NCI-H2227 (cell line): Measurements from ENCODE around the gene INAFM2.

Source experiments
- DNase-seq: peaks from one replicate; lab custom pipeline; 2025; ENCODE audit not compliant: unreplicated experiment; lab: John Stamatoyannopoulos, UW

Gene INAFM2

DNA sequence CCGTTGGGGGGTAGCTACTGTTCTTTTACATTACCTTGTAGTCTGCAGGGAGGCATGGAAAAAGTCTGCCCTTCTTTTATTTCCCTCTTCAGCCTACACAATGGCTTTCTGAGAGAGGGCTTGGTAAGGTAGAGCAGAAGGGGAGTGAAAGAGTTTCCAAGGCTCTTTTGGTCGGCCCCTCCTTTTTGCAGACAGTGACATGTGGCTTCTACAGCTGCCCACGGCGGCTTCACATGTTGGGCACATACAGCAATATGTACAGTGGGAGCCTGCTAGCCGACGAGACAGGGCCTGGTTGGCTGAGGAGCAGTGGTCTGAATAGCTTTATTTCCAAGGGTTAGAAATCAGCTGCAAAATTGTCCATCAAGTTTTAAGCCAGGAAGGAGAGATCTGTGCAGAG lies 4.0 kb downstream of the INAFM2 start:
- no peak for DNase-seq

GRCh38 chr15:40328176-40328575 lies 4.7 kb downstream of the INAFM2 start:
- DNase-seq: no peak

DNA sequence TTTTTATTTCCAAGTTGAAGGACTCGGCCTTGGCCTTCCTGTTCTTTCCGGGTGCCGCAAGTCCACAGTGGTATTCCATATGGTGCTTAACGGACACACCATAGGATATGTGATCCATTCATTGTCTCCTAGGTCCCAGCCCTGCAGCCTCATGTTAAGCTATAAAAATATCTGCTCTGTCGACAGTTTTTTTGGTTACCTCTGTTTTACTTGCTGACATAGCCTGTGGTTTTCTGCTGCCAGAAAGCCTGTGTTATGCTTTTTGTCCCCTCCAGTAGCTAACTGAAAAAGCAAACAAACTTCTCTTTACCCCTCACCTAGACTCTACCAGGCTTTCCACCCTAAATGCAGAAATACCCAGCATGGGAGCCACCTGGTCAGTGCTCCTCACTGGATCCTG lies 5.3 kb downstream of the INAFM2 start:
- no peak for DNase-seq

GRCh38 chr15:40329804-40330203 lies 6.3 kb downstream of the INAFM2 start:
- DNase-seq: no peak

- DNase-seq: peak; percentile 22
Measured at GRCh38 chr15:40330368-40330836, 6.9 kb downstream of the INAFM2 start.

GRCh38 chr15:40331026-40331425 lies 7.5 kb downstream of the INAFM2 start:
- DNase-seq: no peak

DNA sequence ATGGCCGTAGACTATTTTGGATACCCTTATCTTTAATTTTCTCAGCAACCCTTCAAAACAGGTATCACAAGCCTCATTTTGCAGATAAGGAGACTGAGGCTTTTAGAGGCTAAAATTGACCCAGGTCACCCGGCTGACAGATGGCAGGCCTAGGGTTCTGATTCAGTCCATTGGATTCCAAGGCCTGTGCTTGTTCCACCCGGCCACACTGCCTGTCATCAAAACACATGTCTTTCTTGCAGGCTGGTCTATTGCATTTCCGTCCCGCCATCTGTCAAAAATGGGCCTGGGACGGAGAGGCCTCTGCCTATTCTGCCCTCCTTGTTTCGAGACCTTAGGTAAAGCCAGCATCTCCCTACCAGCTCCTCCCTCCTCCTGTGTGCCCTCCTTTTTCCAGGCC lies 8.1 kb downstream of the INAFM2 start:
- DNase-seq: no peak

- DNase-seq: no peak
Measured at GRCh38 chr15:40332113-40332781, 8.8 kb downstream of the INAFM2 start.

DNA sequence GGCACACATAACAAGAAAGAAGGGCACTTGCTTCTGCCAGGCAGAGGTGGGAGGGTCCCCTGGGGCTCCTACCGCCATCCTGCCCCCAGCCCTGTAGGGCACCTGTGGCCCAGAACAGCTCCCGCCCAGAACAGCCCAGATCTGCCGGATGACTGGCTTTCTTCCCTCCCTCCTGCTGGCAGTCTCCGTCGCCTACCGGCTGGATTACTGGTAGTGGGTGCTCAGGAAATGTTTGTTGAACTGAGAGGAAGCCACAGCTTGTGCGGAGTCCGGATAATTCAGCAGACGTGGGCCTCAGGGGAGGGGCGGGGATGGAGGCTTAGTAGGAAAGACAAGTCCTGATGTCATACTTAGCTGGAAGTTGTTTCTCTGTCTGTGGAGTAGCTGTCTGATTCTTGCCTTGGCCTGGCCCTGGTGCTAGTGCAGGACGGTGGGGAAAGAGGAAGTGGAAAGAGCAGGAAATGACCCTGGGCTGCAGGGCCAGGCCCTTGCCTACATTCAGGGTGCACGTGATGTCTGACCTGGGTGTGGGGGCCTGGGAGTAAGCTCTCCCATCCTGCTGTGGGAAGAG lies 10.5 kb downstream of the INAFM2 start:
- no peak for DNase-seq

GRCh38 chr15:40334541-40334940 lies 11.0 kb downstream of the INAFM2 start:
- no peak for DNase-seq

- DNase-seq: no peak
Measured at GRCh38 chr15:40334941-40335795, 11.7 kb downstream of the INAFM2 start.

- peak; percentile 13 for DNase-seq
Measured at GRCh38 chr15:40335938-40336743, 12.6 kb downstream of the INAFM2 start.

- DNase-seq: no peak
Measured at GRCh38 chr15:40336744-40337122, 13.2 kb downstream of the INAFM2 start.

- DNase-seq: no peak
Measured at GRCh38 chr15:40337597-40337996, 14.1 kb downstream of the INAFM2 start.

DNA sequence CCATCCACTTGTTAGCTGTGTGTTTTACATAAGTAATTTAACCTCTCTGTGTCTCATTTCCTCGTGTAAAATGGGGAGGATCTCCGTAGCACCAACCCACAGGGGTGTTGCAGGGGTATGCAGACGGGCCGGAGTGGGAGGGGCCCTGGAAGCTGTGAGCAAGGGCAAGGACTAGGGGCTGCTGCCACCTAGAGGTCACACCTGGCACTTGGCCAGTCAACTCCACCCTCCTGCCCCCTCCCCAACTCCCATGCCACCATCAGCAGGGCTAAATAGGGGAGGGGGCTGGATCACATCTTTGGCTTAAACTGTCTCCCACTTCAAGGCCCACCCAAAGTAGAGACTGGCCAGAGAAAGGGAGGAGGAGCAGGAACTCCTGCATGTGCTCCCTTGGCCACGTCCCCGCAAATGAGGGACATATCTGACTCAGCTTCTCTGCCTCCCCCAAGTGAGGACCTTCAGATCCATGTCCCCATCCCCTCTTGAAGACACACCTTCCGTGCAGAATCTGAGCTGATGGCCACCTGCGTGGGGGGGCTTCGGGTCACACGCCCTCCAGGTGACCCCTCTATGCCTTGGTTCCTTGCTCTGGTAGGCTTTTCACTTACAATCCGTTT lies 14.7 kb downstream of the INAFM2 start:
- peak; percentile 69 for DNase-seq

GRCh38 chr15:40338921-40339620 lies 15.6 kb downstream of the INAFM2 start:
- DNase-seq: no peak

- DNase-seq: no peak
Measured at GRCh38 chr15:40339621-40339945, 16.1 kb downstream of the INAFM2 start.

DNA sequence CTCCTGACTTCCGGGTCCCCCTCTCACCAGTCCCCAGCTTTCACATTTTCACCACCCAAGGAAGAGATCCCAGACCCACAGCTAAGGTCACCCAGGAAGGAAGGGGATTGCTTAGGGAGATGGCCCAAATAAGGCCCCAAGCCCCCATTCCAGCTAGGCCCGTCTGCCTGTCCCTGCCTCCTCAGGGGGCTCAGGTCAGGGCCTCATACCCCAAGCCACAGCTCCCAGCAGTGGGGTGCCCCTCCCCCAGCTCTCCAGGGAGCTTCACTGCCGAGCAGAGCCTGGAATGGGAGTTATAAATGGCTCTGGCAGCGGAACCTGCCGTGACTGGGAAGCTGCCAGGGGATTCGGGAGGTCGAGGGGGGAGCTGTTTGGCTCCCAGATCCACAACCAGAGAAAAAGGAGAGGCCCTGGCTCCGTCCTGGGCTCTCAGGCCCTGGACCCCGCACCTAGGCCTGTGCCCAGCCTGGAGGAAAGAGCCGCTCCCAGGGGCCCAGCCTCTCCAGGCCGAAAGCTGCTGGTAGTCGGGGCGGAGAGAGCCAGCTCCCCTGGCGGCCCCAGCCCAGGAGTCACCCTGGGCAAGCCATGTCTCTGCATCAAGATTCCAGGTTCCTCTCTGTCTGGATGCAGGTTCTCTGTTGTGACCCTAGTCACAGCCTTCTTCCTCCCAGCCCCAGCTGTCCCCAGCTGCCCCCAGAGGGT lies 16.7 kb downstream of the INAFM2 start:
- DNase-seq: no peak

DNA sequence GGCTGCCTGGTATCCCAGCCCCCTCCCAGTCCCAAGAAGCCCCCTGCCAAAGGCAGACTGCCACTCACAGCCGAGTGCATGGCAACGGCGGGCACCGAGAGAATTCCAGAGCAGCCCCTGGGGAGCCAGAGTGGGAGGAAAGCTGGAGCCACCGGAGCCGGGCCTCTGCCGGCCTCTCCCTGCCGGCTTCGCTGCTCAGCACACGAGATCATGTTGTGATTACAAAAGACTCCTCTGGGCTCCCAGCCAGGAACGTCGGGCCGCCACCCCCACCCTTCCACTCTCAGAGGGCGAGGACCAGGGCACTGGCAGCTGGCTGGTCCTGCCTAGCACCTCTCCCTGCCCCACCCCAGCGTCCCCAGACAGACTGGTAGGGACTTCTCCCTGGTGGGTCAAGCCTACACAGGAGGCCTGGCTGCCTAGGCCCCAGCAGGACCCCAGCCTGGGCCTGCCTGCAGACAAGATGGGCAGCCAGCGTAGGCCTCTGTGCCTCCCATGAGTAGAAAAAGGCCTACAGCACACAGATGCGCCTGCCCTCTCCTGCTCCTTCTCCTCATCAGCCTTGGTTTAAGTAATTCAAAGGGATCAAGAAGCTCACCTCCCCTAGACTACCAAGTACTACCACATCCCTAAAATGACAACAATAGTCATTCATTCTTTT lies 17.4 kb downstream of the INAFM2 start, which contains the start of gene CCDC9B:
Gene CCDC9B, minus strand, starts transcription at position 200 of the 661 bp plus-strand sequence. Its CDS starts 120 bp downstream, at position 80.
- peak; percentile 59 for DNase-seq
